GM18508 (cell line): Measurements from ENCODE around the gene INTS7.
"Not testable (repeated sequence)": the region's sequence is repeated elsewhere in the genome, so short reads cannot be mapped to it uniquely, and the experiment has no call there.

Source experiments
- ATAC-seq: cut with Tn5 transposase; IDR thresholded peaks from one replicate; pipeline ENCODE4 v1.9.1; 2021; ENCODE audit warnings: moderate number of reproducible peaks; ENCODE audit not compliant: insufficient read depth, unreplicated experiment

The INTS7 gene

DNA sequence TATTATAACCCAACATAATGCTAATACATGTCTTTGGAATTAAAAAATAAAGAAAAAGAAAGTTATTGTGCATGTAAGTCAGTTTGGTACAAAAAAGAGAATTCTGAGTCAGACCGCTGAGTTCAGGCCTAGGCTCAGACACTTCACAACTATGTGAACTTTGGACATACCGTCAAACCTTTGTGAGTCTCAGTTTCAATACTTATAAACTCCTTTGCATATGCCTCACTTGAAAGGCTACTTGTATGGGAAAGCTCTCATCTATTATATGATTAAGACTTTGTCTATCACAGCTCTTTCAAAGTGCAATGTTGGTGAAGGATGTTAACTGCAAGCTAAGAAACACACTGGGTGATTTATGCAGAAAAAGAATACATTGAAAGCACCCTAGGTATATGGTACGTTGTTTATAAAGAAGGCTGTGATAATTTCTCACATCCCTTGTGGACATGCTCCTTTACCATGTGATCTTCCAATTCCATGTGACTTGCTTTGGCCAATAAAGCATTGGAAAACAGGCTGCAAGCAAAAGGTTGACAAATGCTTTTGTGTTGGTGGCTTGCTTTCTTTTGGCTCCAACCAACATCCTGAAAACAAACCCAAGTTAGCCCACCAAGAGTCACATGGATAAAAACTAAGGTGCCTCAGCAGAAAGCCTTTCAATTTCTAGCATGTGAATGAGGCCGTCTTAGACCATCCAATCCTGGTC, 49.6 kb downstream of the INTS7 start:
- peak; percentile 61 for ATAC-seq

DNA sequence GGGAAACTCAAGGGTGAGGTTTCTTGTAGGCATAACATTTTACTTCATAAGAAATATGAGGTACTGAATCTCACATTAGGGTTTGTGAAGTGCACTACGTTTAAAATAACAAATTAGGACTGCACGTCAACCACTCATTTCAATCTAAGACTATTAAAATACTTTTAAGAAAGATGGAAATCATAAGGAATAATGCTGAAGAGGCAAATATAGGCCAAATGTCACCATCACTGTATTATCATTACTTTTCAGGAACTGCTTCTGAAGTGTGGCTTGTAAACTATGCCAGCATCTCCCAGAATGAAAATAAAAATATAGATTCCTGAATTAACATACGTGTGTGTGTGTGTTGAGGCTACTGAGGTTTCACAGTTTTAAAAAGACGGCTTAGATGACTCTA, 56.8 kb downstream of the INTS7 start:
- no peak for ATAC-seq

DNA sequence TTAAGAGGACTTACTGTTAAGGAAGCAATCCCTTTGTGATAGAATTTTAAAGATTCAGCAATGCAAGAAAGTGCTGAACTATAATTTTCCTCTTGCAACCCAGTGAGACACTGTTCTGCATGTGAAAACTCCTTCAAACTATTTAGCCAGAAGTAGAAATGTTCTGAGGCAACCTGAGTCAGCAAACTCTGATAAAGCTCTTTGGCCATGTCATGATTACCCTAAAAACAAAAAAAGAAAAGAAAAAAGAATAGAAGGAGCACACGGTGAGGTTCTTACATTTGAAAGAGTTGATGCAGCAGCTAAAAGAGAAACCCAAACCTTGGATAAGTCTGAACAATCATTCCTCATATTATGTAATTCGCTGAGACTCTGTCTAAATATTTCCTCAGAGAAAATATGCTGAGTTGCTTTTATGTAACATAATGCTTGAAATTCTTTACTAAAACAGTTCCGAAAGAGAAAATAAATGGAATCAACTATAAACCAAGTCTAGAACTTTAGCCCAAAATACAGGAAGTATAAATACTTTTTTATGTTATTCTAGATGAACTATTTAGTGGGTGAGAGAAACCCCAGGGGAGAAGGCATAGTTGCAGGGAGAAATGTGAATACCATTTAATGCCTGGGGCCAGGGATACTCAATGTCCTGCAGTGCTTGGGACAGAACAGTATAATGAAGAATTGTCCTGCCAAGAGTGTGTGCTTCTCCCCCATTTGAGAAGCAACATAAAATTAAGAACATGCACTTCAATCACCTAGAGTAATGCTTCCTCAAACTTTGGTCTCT, 60.0 kb downstream of the INTS7 start:
- ATAC-seq, result no peak

DNA sequence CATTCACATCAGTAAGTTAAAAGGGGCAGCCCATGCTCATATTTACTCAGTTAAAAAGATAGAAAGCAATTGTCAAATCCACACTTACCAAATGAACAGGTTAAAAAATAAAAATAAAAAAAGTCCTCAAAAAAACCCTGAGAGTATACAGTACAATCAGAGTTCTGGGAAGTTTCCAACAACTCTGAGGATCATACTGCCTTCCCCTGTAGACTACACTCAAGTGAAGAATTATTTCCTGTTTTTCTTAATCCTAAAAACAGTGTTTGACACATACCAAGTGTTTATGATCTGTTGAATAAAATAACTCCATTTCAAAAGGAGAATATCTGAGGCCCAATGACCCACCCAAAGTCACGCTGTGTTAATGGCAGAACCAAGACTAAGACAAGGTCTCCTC, 61.8 kb downstream of the INTS7 start:
- ATAC-seq, result no peak

DNA sequence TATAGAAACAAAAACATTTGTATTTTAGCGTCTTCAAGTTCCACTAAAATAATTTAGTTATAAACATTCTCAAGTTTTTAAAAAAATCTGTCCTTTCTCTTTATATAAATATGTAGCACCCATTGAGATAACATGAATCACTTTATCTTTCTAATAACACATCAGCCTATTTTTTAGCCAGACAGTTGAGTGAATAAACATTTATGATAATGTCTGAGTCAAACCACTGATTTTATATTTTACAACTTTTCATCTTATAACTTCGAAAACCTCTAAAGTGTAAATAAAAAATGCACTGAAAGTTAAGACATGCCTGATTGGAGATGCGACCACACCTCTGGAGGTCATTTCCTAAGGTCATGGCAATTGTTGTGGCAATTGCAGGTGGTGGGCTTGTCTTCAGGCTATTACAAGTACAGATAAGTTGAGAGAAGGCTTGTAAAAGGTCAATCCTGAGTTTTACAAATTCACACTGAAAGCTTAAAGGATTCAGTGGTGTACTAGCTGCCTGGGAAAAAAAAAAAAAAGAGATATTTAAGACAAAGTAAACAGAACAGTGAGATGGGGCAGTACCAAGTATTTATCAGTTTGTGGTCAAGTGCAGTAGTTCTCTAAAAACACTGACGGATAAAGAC, 67.0 kb downstream of the INTS7 start:
- no peak for ATAC-seq

DNA sequence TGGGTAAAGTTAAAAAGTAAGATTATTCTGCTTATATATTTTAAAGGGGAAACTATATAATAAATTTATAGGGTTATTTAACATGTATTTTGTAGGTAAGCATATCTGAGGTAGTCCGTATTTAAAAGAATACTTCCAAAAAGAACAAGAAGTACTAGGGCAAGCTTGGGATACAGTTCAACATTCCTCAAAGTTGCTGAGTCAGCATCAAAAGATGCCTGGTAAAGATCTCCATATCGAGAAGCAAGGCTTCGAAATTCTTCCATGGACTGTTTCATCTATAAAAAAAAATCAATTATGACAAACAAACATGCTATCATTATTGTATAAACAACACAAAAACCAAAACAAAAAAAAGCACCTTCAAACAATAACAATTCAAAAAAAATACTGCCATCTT, 67.7 kb downstream of the INTS7 start:
- no peak for ATAC-seq

DNA sequence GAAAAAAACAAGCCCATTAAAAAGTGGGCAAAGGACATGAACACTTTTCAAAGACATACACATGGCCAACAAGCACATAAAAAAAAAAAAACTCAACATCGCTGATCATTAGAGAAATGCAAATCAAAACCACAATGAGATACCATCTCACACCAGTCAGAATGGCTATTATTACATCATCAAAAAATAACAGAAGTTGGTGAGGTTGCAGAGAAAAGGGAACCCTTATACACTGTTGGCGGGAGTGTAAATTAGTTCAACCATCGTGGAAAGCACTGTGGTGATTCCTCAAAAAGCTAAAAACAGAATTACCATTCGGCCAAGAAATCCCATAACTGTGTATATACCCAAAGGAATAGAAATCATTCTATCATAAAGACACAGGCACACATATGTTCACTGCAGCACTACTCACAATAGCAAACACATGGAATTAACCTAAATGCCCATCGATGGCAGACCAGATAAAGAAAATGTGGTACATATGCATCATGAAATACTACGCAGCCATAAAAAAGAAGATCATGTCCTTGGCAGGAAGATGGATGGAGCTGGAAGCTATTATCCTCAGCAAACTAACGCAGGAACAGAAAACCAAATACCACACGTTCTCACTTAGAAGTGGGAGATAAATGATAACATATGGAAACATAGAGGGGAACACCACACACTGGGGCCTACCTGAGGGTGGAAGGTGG, 70.1 kb downstream of the INTS7 start:
- no peak for ATAC-seq

DNA sequence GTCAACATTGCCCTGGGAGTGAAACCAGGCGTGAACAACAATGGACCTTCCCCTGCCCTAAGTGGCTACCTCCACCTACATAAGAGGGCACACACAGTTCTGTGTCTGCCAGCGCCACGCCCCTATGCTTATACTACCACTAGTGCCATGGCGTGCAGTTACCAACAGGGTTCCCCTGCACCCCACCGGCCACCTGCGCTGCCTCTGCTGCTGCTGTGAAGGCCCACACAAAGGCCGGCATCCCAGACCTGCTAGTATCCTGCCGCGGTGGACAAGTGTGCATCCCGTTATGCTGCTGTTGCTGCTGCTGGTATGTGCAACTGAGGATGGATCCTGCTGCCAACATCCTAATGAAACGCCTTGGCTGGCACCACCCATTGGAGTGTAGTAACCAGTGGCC, 75.7 kb downstream of the INTS7 start:
- no peak for ATAC-seq

DNA sequence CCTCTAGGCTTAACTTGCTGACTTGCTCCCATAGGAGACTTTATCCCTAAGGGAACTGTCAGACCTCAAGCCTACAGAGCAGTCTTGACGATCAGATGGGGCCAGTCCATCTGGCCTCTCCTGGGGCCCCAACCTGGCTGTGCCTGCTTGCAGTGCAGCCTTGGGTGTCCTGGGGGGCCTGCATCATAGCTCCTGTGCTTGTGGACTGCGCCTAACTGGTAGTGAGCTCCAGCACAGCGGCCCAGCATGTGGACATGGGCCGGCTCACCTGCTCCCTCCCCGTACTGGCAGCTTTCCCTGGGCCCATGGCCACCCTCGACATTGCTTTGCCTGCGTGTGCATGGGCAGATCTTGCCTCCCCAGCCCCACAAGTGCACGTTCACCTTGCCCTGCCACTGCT, 76.1 kb downstream of the INTS7 start:
- ATAC-seq, result no peak

DNA sequence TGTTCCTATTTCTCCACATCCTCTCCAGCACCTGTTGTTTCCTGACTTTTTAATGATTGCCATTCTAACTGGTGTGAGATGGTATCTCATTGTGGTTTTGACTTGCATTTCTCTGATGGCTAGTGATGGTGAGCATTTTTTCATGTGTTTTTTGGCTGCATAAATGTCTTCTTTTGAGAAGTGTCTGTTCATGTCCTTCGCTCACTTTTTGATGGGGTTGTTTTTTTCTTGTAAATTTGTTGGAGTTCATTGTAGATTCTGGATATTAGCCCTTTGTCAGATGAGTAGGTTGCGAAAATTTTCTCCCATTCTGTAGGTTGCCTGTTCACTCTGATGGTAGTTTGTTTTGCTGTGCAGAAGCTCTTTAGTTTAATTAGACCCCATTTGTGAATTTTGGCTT, 81.3 kb downstream of the INTS7 start:
- ATAC-seq, result not testable (repeated sequence)

DNA sequence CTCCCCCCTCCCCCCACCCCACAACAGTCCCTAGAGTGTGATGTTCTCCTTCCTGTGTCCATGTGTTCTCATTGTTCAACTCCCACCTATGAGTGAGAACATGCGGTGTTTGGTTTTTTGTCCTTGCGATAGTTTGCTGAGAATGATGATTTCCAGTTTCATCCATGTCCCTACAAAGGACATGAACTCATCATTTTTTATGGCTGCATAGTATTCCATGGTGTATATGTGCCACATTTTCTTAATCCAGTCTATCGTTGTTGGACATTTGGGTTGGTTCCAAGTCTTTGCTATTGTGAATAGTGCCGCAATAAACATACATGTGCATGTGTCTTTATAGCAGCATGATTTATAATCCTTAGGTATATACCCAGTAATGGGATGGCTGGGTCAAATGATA, 81.8 kb downstream of the INTS7 start:
- ATAC-seq, result not testable (repeated sequence)

DNA sequence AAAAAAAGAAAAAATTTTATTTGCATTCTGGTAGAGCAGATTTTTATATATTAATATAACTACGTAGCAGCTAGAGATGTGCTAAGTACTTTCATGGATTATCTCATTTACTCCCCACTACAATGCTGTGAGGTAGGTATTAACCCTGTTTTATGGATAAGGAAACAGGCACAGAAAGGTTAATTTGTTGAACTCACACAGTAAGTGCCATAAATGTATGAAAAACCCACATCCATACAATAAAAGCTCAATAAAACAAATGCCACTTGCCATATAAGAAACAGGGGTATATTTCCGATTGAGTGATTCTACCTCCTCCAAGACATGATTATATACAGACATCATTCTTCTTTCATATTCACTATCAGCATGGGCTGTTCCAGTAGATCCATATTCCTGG, 83.1 kb downstream of the INTS7 start:
- no peak for ATAC-seq

DNA sequence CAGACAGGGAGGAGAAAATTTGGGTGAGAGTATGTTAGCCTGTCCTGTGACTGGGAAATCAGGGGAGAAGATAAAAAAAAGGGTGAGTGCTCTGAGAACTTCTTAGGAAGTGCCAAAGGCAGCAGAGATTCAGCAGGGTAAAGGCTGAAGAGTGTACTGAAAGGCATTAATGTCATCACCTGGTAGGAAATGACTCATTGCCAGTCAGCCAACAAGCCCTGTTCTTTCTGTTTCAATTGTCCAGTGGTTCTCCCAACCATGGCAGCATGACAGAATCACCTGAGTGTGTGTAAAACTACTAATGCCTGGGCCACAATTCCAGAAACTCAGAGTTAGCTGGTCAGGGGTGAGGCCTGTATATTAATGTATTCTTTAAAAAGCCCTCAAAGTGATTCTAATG, 83.5 kb downstream of the INTS7 start:
- peak; percentile 85 for ATAC-seq

DNA sequence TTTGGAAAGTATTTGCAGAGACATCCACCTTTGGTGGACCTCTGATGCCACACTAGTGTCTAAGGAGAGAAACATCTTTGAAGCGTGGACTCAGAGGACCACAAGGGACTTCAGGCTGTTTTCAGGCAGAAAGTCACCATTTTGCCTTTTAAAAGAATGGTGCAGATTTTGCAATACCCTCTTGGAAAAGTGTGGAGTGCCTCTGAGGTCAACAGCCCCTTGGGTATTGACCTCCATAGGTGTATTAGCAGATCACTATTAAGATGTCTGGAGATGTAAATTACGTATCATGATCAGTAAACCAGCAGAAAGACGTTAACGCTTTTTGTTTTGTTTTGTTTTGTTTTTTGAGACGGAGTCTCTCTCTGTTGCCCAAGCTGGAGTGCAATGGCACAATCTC, 87.0 kb downstream of the INTS7 start:
- ATAC-seq, result no peak

DNA sequence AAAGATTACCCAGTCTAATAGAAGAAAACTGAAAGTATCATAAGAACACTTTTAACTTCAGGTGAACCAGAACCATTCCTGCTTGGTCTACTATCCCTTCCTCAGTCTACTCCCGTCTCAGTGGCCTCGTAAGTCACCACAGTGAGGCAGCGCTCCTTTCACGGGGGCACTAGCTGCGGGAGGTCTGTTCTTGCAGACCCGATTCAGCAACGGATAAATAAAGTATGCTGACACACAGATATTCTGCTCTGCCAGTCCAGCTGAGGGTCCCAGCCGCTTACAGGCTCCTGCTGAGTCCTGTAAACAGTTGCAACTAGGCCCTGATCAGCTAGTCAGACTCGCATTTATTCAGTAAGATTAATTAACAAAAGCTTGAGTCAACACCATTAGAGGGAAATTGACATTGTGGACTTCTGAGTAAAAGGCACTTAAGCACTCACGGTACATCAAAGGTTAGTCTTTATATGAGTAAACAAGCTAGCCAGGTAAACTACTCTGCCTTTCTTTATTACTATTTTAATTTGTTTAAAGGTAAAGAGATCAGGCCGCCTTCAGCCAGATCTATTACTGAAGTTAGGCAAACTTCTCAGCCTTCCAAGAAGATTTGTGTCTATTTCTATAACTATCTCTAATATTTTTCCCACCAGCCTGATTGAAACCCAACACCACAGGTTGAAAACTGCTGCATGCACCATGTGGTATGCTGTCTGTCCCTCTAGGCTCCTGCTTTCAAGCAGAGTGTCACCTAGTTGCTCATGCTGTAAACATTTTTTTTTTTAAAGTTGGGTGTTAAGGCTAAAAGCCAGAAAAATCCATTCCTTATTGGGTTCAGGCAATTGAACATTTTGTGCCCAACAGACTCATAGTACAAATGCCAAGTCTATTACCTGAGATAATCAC, 87.7 kb downstream of the INTS7 start:
- ATAC-seq, result no peak

DNA sequence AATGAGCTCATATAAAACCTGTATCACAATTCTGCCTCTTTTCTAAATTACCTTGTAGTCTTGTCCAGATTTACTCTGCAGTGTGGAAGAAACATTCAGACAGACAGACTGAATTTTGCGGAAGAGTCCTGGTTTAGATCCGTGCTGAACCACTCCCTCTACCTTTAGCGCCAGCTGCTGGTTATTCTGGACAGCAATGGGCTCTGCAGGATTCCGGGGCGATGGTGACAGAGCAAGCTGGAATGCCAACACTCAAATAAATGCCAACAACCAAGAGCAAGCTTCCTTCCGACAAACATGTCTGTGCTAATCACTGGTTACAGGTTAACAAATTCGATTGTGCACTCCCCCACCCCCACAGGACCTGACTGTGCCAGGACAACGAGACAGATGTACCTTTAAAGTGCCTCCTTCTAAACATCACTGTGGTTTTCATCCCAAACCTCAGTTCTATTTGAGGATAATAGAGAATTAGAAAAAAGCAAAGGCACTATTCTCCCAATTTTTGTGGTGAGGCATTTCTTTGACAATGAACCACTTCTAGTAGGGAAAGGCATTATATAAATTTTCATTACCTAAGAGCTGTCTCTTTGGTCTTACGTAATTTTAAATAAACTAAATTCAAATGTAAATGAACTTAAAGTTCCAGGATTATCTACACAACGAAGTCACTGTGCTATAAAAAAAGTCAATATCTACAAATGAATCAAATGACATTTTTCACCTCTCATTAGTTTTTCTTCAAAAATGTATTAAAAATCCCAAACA, 90.4 kb downstream of the INTS7 start:
- no peak for ATAC-seq

DNA sequence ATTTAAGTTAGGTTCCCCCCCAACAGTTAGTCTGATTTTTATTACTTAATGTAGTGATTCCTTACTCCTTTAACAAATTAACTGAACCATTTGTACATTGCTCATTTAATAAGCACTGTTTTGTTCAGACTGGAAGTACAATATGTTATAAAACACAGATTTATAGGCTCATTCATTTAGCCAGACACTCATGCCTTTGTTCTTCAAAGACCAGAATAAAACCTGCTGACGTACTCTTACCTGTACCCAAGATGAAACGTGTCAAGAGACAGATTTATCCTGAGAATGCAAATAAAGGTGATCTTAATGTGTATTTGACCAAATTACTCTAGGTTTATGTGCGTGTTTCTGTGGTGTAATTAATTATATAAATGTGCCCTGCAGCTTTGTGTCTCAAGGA, 92.8 kb downstream of the INTS7 start:
- ATAC-seq, result no peak

DNA sequence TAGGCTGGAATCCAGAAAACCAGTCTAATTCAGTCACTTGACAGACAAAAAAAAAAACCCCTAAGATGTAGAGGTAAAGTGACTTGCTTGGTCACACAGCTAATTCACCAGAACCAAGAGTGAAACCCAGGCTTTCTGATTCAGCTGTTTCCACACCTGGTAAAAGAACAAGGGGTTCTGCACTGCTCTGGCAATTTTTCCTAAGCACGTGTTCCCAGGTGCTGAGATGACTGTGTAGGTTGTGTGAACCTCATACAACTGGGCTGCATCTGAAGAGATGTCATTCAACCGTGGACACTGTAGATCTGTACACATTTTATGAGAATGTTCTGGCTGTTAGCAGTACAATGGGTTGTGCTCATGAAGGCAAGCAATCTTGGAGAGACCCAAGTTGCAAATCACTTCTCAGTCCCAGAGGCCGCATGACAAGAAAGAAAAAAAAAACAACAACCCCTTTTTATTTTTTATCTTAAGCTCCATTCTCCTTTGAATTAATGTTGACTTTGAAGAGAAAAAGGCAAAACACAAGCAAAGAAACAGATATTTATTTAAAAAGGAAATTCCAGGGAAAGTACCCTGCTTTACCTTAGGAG, 95.4 kb downstream of the INTS7 start:
- peak; percentile 71 for ATAC-seq

DNA sequence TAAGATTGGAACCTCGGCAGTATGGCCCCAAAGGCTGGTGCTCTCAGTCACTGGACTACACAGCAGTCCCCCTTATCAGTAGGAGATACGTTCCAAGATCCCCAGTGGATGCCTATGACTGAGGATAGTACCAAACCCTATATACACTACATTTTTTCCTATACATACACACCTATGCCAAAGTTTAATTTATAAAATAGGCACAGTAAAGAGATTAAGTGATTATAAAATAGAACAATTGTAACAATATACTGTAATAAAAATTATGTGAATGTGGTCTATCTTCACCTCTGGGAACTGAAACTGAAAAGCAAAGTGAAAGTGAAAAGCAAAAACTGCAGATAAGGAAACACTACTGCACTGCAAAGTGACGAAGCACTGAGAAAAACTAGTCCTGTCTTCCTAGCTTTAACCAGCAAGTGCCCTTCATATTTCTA, 96.8 kb downstream of the INTS7 start:
- ATAC-seq, result no peak
